T-cell (primary cell): ENCODE data around the gene CYFIP2. TPM values are rescaled to one million over a fixed set of nuclear protein-coding genes. Genes with fewer than 3 reads are reported as not detected.

Experiments
- ATAC-seq, 4 experiments: fragments of 200-7000 bp in 3 of 4; fragments of 150-1000 bp in 1 of 4; cut with Tn5 transposase; replicated peaks in 1 of 4; 1 replicate in 3 of 4; 2 replicates in 1 of 4; pipeline ENCODE4 v1.10.0; 2021; ENCODE audit warnings: moderate library complexity in 3 of 4, mild to moderate bottlenecking in 2 of 4, moderate number of reproducible peaks in 1 of 4
- CTCF ChIA-PET, 2 donors: fragments of 300-600 bp; sonication (Branson Sonifier 250); formaldehyde crosslinking; loops; one replicate each; lab custom pipeline; 2022; ENCODE audit warnings: antibody characterized with exemption in 2 of 2; lab: Charles Lee
- POLR2A ChIA-PET, 2 donors: fragments of 300-600 bp; sonication (Branson Sonifier 250); formaldehyde crosslinking; loops; one replicate each; lab custom pipeline; 2022; ENCODE audit warnings: antibody characterized with exemption in 2 of 2; lab: Charles Lee
- DNase-seq, 35 experiments: peaks; one replicate each; pipeline versions ENCODE4 v3.0.0 to v3.0.0-alpha.2; 2013 to 2023
- H3K27ac ChIP-seq: one replicate; pipeline ENCODE4 v1.5.1; 2013; ENCODE audit warnings: low read length
- H3K27me3 ChIP-seq, 2 experiments: replicated peaks in 1 of 2; 1 replicate in 1 of 2; 2 replicates in 1 of 2; pipeline versions ENCODE4 v1.6.1 to v1.7.0; 2013; ENCODE audit warnings: low read length in 1 of 2, mixed read lengths in 1 of 2; ENCODE audit not compliant: control insufficient read depth in 2 of 2, insufficient read depth in 2 of 2; ENCODE audit errors: extremely low read depth in 1 of 2
- H3K36me3 ChIP-seq, 2 donors: 1 replicate in 1 of 2; 2 replicates in 1 of 2; pipeline versions ENCODE4 v1.6.1 to v1.7.0; 2013; ENCODE audit warnings: low read length in 1 of 2; ENCODE audit not compliant: control insufficient read depth in 2 of 2, insufficient read depth in 1 of 2; ENCODE audit errors: extremely low read depth in 1 of 2
- H3K4me1 ChIP-seq, 2 experiments: 1 replicate in 1 of 2; 2 replicates in 1 of 2; pipeline versions ENCODE4 v1.6.1 to v1.7.0; 2013; ENCODE audit warnings: low read length in 2 of 2, mixed read lengths in 1 of 2; ENCODE audit not compliant: insufficient read depth in 2 of 2, control insufficient read depth in 1 of 2; ENCODE audit errors: extremely low read depth in 1 of 2
- H3K4me3 ChIP-seq, 2 donors: 1 replicate in 1 of 2; 2 replicates in 1 of 2; pipeline versions ENCODE4 v1.5.1 to v1.7.0; 2013; ENCODE audit warnings: mild to moderate bottlenecking in 2 of 2, low read length in 1 of 2, moderate library complexity in 1 of 2; ENCODE audit not compliant: control insufficient read depth in 1 of 2; ENCODE audit errors: extremely low read depth in 1 of 2
- H3K9me3 ChIP-seq: 2 replicates; pipeline ENCODE4 v1.7.0; 2013
- H3K27ac Mint-ChIP-seq, 2 donors: one replicate each; pipeline ENCODE4 v1.8.0; 2020 to 2021; ENCODE audit warnings: mild to moderate bottlenecking in 2 of 2, mixed read lengths in 2 of 2
- H3K27me3 Mint-ChIP-seq, 2 donors: one replicate each; pipeline ENCODE4 v1.8.0; 2021 to 2022; ENCODE audit warnings: mixed read lengths in 2 of 2
- H3K36me3 Mint-ChIP-seq: one replicate; pipeline ENCODE4 v1.8.0; 2021; ENCODE audit warnings: mixed read lengths
- H3K4me1 Mint-ChIP-seq, 3 donors: one replicate each; pipeline ENCODE4 v1.8.0; 2020 to 2022; ENCODE audit warnings: mixed read lengths in 3 of 3, mild to moderate bottlenecking in 1 of 3
- H3K4me3 Mint-ChIP-seq, 3 donors: one replicate each; pipeline ENCODE4 v1.8.0; 2020 to 2022; ENCODE audit warnings: mild to moderate bottlenecking in 3 of 3, mixed read lengths in 3 of 3, moderate library complexity in 3 of 3
- H3K9me3 Mint-ChIP-seq, 3 donors: one replicate each; pipeline ENCODE4 v1.8.0; 2020 to 2022; ENCODE audit warnings: mixed read lengths in 3 of 3
- WGBS: methylation state at CpG from one replicate; pipeline ENCODE4 v1.1.5; 2013; ENCODE audit warnings: missing lambda C conversion rate; ENCODE audit not compliant: insufficient coverage; 5-methylcytosine and 5-hydroxymethylcytosine counted together
- total RNA-seq, 35 experiments: library from RNA in 6 of 35; stranded (reverse) in 6 of 35; fragments of 120-200 nt in 1 of 35; gene quantifications; one replicate each; pipeline versions ENCODE4 v1.2.1 to v1.2.4 and lab custom pipeline; 2013 to 2026

The CYFIP2 gene
- total RNA-seq, 5 donors from 2014 or later (not counting 1 experiment from before 2014, with no cell fraction given), result 362 to 497 (median 398) TPM

- Histone ChIP-seq H3K27me3 (no peaks in the 10 kb centered on the region), H3K4me1 (peaks cover 0 to 22% of the 10 kb centered on the region in 2 experiments), H3K36me3 (peaks cover 16 to 94% of the 10 kb centered on the region in 2 donors), H3K9me3 (no peaks in the 10 kb centered on the region), H3K4me3 (no peak overlapping the region), H3K27ac (peak overlapping the region; percentile 24)
- Mint-ChIP-seq H3K36me3 (peaks cover 77% of the 10 kb centered on the region), H3K9me3 (no peaks in the 10 kb centered on the region), H3K27me3 (no peaks in the 10 kb centered on the region), H3K27ac (peak overlapping the region; percentile 56 to 64), H3K4me3 (no peak overlapping the region), H3K4me1 (peaks cover 0 to 19% (median 15%) of the 10 kb centered on the region in 3 donors)
- no peak for DNase-seq
- ChIA-PET CTCF (no interaction called here), POLR2A (interaction anchor here in 1 of 2 donors (0.7 kb wide), 1 partner anchor 17 kb away, joined by 4 read pairs; no protein-coding TSS in a partner anchor)
- WGBS, result 85% methylated on average over 2 of the region's 3 CpGs
- ATAC-seq, result no peak
Observed at GRCh38 chr5:157387683-157388093, 121.8 kb downstream of the CYFIP2 start.

GRCh38 chr5:157388111-157388710 lies 122.3 kb downstream of the CYFIP2 start:
- Histone ChIP-seq H3K4me1 (peaks cover 0 to 22% of the 10 kb centered on the region in 2 experiments), H3K9me3 (no peaks in the 10 kb centered on the region), H3K4me3 (no peak overlapping the region), H3K27ac (peak overlapping the region; percentile 24), H3K36me3 (peaks cover 17 to 94% of the 10 kb centered on the region in 2 donors), H3K27me3 (no peaks in the 10 kb centered on the region)
- DNase-seq (no peak), ATAC-seq (no peak)
- peaks cover under 1 to 19% (median 15%) of the 10 kb centered on the region in 3 donors for H3K4me1 Mint-ChIP-seq
- CTCF ChIA-PET, result interaction anchor here in 1 of 2 donors (0.6 kb wide), 1 partner anchor 455 kb away, joined by 3 read pairs; no protein-coding TSS in a partner anchor
- H3K36me3 Mint-ChIP-seq, result peaks cover 78% of the 10 kb centered on the region
- H3K27me3 Mint-ChIP-seq, result no peaks in the 10 kb centered on the region
- peak overlapping the region; percentile 56 to 64 for H3K27ac Mint-ChIP-seq
- H3K9me3 Mint-ChIP-seq, result no peaks in the 10 kb centered on the region
- POLR2A ChIA-PET, result interaction anchor here in 1 of 2 donors (0.7 kb wide), 1 partner anchor 17 kb away, joined by 4 read pairs; no protein-coding TSS in a partner anchor
- H3K4me3 Mint-ChIP-seq, result no peak overlapping the region

GRCh38 chr5:157389103-157389502 lies 123.2 kb downstream of the CYFIP2 start:
- H3K4me3 ChIP-seq, result no peak overlapping the region
- H3K27ac ChIP-seq, result peak overlapping the region; percentile 84
- no peaks in the 10 kb centered on the region for H3K9me3 ChIP-seq
- Mint-ChIP-seq H3K9me3 (no peaks in the 10 kb centered on the region), H3K27me3 (no peaks in the 10 kb centered on the region), H3K4me3 (no peak overlapping the region), H3K36me3 (peaks cover 76% of the 10 kb centered on the region), H3K4me1 (peaks cover 6 to 19% (median 15%) of the 10 kb centered on the region in 3 donors), H3K27ac (peak overlapping the region in 1 of 2 donors; percentile 88)
- POLR2A ChIA-PET, result no interaction called here
- no peak for DNase-seq
- WGBS, result 100% methylated on average over 17 of the region's 17 CpGs
- CTCF ChIA-PET, result interaction anchor here in 1 of 2 donors (0.6 kb wide), 1 partner anchor 456 kb away, joined by 3 read pairs; no protein-coding TSS in a partner anchor
- peaks cover 18 to 93% of the 10 kb centered on the region in 2 donors for H3K36me3 ChIP-seq
- H3K27me3 ChIP-seq, result no peaks in the 10 kb centered on the region
- no peak for ATAC-seq
- H3K4me1 ChIP-seq, result peaks cover 0 to 22% of the 10 kb centered on the region in 2 experiments

DNA sequence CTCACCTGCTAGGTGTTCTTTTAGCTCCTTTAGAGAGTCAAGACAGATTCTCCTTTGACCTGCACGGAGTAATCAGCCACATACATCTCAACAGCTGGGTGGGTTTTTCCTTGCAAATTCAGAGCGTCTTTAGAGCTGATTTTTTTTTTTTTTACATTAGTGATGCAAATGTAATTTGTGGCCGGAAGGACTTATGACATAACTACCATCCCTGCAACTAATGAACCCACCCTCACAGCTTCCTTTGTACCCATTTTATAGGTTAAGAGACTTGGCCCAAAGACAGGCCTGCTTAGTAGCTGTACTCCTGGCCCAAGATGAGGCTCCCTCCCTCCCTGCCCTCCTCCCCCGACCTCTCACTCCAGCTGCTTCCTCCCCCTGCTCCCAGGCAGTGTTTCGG lies 124.2 kb downstream of the CYFIP2 start:
- Mint-ChIP-seq H3K27ac (peak overlapping the region; percentile 88 to 93), H3K9me3 (no peaks in the 10 kb centered on the region), H3K4me3 (peak overlapping the region in 1 of 3 donors; percentile 2), H3K4me1 (peaks cover 6 to 19% (median 15%) of the 10 kb centered on the region in 3 donors), H3K36me3 (peaks cover 70% of the 10 kb centered on the region), H3K27me3 (no peaks in the 10 kb centered on the region)
- WGBS, result 100% methylated on average over 1 of the region's 5 CpGs
- H3K9me3 ChIP-seq, result no peaks in the 10 kb centered on the region
- H3K27ac ChIP-seq, result peak overlapping the region; percentile 84
- ChIA-PET CTCF (interaction anchor here in 1 of 2 donors (0.6 to 1.3 kb wide), 4 partner anchors 11 to 926 kb away, joined by 3 to 7 read pairs (median 3); partner anchors contain the start of gene LSM11), POLR2A (interaction anchor here in 1 of 2 donors (0.7 kb wide), 1 partner anchor 259 kb away, joined by 3 read pairs; no protein-coding TSS in a partner anchor)
- DNase-seq (peak in 1 of 35 experiments; percentile 35), ATAC-seq (peak; percentile 17 to 54 (median 34))
- H3K4me3 ChIP-seq, result no peak overlapping the region
- H3K36me3 ChIP-seq, result peaks cover 12 to 84% of the 10 kb centered on the region in 2 donors
- no peaks in the 10 kb centered on the region for H3K27me3 ChIP-seq
- H3K4me1 ChIP-seq, result peaks cover 0 to 22% of the 10 kb centered on the region in 2 experiments

- Histone ChIP-seq H3K4me1 (peaks cover 0 to 22% of the 10 kb centered on the region in 2 experiments), H3K27ac (peak overlapping the region; percentile 84), H3K36me3 (peaks cover 12 to 78% of the 10 kb centered on the region in 2 donors), H3K9me3 (no peaks in the 10 kb centered on the region), H3K27me3 (no peaks in the 10 kb centered on the region), H3K4me3 (no peak overlapping the region)
- H3K4me3 Mint-ChIP-seq, result no peak overlapping the region
- ATAC-seq (peak; percentile 60 to 91 (median 78)), DNase-seq (peak in 31 of 35 experiments; percentile 4 to 59 (median 24))
- H3K27me3 Mint-ChIP-seq, result no peaks in the 10 kb centered on the region
- ChIA-PET POLR2A (interaction anchor here in 1 of 2 donors (0.6 kb wide), 1 partner anchor 142 kb away, joined by 3 read pairs; no protein-coding TSS in a partner anchor), CTCF (interaction anchor here in 1 of 2 donors (1.3 kb wide), 2 partner anchors 12 to 353 kb away, joined by 3 read pairs; partner anchors contain the start of gene LSM11)
- H3K4me1 Mint-ChIP-seq, result peaks cover 6 to 19% (median 15%) of the 10 kb centered on the region in 3 donors
- H3K9me3 Mint-ChIP-seq, result no peaks in the 10 kb centered on the region
- 72% methylated on average over 8 of the region's 15 CpGs for WGBS
- H3K27ac Mint-ChIP-seq, result peak overlapping the region; percentile 88 to 93
- H3K36me3 Mint-ChIP-seq, result peaks cover 65% of the 10 kb centered on the region
Observed at GRCh38 chr5:157390551-157391297, 124.8 kb downstream of the CYFIP2 start.

DNA sequence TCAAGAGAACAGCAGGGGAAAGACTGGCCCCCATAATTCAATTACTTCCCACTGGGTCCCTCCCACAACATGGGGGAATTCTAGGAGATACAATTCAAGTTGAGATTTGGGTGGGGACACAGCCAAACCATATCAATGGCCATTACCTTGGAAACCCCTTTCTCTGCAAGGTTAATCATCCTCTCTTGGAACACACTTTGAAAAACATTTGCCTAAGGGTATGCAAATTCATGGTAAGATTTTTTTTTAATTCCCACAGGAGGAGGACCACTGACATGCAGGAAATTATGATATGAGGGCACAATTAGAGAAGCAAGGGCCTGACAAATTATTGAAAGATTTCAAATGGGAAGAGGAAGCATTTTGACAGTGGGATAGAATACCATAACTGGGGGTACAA lies 132.4 kb downstream of the CYFIP2 start:
- ChIA-PET CTCF (no interaction called here), POLR2A (no interaction called here)
- Mint-ChIP-seq H3K4me1 (peaks cover 0 to 4% (median 0%) of the 10 kb centered on the region in 3 donors), H3K9me3 (peaks cover 0 to 9% (median 3%) of the 10 kb centered on the region in 3 donors), H3K4me3 (no peak overlapping the region), H3K36me3 (peaks cover 16% of the 10 kb centered on the region), H3K27ac (no peak overlapping the region), H3K27me3 (peaks cover 0 to 3% of the 10 kb centered on the region in 2 donors)
- ATAC-seq, result no peak
- Histone ChIP-seq H3K4me1 (no peaks in the 10 kb centered on the region), H3K27ac (no peak overlapping the region), H3K4me3 (no peak overlapping the region), H3K9me3 (no peaks in the 10 kb centered on the region), H3K36me3 (peaks cover 3 to 7% of the 10 kb centered on the region in 2 donors), H3K27me3 (peaks cover 0 to 11% of the 10 kb centered on the region in 2 experiments)
- no peak for DNase-seq
